ENCODE results near the gene ANO1.

- TF ChIP-seq YY1 (IDR thresholded peaks at IDR 0.05; ENCODE audit: low read depth) (no peak), EP300 (IDR thresholded peaks at IDR 0.05; ENCODE audit: borderline replicate concordance in 1 of 2, low read depth in 1 of 2, low read length in 1 of 2) (no peak), CTCF (IDR thresholded peaks at IDR 0.05) (no peak), RAD21 (IDR thresholded peaks at IDR 0.05; ENCODE audit: low read length) (no peak), ELF1 (IDR thresholded peaks at IDR 0.05) (no peak)
- TF ChIP-seq, protein P1, sequence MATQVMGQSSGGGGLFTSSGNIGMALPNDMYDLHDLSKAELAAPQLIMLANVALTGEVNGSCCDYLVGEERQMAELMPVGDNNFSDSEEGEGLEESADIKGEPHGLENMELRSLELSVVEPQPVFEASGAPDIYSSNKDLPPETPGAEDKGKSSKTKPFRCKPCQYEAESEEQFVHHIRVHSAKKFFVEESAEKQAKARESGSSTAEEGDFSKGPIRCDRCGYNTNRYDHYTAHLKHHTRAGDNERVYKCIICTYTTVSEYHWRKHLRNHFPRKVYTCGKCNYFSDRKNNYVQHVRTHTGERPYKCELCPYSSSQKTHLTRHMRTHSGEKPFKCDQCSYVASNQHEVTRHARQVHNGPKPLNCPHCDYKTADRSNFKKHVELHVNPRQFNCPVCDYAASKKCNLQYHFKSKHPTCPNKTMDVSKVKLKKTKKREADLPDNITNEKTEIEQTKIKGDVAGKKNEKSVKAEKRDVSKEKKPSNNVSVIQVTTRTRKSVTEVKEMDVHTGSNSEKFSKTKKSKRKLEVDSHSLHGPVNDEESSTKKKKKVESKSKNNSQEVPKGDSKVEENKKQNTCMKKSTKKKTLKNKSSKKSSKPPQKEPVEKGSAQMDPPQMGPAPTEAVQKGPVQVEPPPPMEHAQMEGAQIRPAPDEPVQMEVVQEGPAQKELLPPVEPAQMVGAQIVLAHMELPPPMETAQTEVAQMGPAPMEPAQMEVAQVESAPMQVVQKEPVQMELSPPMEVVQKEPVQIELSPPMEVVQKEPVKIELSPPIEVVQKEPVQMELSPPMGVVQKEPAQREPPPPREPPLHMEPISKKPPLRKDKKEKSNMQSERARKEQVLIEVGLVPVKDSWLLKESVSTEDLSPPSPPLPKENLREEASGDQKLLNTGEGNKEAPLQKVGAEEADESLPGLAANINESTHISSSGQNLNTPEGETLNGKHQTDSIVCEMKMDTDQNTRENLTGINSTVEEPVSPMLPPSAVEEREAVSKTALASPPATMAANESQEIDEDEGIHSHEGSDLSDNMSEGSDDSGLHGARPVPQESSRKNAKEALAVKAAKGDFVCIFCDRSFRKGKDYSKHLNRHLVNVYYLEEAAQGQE (IDR thresholded peaks at IDR 0.05; ENCODE audit: low read depth, low read length), result no peak
These were observed 9.5 kb downstream of the ANO1 start for GRCh38 chr11:70087446-70088167.
